Inferior parietal cortex (tissue), 1 donor: Measurements from ENCODE around the gene GIPC1.
"Not testable (repeated sequence)": the region's sequence is repeated elsewhere in the genome, so short reads cannot be mapped to it uniquely, and the experiment has no call there.

ENCODE experiments used
- DNase-seq: peaks from one replicate; pipeline ENCODE4 v3.0.0-alpha.2; 2016; ENCODE audit errors: extremely low spot score

The GIPC1 gene

DNA sequence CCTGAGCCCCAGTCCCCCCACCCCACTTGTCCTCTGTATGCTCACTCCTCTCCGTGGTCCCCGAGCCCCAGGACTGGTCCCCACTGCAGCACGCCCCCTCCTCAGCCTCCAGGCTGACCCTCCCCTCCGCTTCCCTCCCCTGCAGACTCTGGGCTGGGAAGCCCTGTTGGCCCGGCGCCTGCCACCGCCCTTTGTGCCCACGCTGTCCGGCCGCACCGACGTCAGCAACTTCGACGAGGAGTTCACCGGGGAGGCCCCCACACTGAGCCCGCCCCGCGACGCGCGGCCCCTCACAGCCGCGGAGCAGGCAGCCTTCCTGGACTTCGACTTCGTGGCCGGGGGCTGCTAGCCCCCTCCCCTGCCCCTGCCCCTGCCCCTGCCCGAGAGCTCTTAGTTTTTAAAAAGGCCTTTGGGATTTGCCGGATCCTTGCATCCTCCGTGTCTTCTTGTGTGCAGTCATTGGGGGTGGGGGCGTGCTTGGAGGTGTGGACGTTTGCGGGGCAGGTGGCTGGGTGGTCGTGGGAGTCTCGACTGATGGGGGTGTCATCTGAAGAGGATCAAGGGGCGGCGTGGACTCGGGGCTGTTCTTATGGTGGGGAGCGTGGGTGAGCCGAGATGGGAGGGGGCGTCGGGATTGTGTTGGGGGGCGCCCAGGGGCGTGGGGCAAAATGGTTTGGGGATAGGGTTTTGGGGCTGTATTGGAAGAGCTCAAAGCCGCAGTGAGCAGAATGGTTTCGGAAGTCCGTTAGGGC, 24.3 kb downstream of the GIPC1 start:
- no peak for DNase-seq

DNA sequence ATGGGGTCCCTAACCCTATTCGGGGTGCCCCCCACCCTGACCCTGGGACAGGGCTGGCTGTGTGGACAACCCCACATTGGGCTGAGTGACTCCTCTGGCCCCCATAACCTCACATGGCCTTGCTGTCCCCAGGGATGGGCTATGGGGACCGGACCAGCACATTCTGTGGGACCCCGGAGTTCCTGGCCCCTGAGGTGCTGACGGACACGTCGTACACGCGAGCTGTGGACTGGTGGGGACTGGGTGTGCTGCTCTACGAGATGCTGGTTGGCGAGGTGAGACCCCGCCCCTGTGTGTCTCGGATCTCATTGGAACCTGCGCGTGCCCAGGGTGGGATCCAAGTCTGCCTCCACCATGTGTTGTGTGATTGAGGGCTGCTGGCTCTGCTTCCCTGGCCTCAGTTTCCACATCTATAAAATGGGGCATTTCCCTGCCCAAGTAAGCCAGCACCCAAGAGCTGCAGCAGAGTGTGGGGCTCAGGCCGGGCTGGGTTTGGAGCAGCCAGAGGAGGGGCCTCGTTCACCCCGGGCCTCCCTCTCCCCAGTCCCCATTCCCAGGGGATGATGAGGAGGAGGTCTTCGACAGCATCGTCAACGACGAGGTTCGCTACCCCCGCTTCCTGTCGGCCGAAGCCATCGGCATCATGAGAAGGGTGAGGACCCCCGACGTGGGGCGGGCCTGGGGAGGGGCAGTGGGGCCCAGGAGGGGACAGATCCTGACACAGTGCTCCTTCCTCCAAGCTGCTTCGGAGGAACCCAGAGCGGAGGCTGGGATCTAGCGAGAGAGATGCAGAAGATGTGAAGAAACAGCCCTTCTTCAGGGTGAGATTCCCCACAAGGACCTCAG, 25.7 kb downstream of the GIPC1 start:
- no peak for DNase-seq

GRCh38 chr19:14467816-14468215, 28.1 kb downstream of the GIPC1 start:
- DNase-seq, result no peak

GRCh38 chr19:14467391-14467790, 28.5 kb downstream of the GIPC1 start:
- DNase-seq, result no peak

GRCh38 chr19:14463747-14464146, 32.2 kb downstream of the GIPC1 start:
- no peak for DNase-seq

DNA sequence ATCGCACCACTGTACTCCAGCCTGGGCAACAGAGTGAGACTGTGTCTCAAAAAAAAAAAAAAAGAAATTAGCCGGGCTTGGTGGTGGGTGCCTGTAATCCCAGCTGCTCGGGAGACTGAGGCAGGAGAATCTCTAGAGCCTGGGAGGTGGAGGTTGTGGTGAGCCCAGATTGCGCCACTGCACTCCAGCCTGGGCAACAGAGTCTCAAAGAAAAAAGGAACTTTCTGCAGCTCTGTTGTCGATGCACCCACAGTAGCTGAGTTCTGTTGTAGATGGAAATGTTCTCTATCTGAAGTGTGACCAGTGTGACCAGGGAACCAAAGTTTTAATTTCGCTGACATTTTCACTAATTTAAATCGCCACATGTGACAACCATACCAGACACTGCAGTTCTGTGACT, 33.5 kb downstream of the GIPC1 start:
- DNase-seq, result not testable (repeated sequence)

DNA sequence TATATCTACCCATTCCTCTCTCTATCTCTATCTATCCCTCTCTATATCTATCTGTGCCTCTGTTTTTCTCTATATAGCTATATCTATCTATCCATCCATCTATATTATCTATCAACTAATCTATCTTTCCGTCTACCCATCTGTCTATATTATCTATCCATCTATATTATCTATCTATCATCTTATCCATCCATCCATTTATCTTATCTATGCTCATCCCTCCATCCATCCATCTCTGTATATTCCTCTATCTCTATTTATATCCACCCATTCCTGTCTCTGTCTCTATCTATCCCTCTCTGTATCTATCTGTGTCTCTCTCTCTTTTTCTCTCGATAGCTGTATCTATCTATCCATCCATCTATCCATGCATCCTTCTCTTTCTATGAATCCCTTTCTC, 35.0 kb downstream of the GIPC1 start:
- DNase-seq, result no peak

- no peak for DNase-seq
Measured at GRCh38 chr19:14459703-14460102, 36.2 kb downstream of the GIPC1 start.

DNA sequence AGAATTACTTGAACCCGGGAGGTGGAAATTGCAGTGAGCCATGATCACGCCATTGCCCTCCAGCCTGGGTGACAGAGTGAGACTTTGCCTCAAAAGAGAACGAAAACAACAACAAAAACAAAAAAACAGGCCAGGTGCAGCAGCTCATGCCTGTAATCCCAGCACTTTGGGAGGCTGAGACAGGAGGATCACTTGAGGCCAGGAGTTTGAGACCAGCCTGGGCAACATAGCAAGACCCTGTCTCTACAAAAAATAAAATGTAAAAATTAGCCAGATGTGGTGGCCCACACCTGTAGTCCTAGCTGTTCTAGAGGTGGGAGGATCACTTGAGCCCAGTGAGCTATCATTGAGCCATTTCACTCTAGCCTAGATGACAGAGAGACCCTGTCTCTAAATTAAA, 43.6 kb downstream of the GIPC1 start:
- not testable (repeated sequence) for DNase-seq

GRCh38 chr19:14450876-14451275, 45.1 kb downstream of the GIPC1 start:
- DNase-seq, result no peak

DNA sequence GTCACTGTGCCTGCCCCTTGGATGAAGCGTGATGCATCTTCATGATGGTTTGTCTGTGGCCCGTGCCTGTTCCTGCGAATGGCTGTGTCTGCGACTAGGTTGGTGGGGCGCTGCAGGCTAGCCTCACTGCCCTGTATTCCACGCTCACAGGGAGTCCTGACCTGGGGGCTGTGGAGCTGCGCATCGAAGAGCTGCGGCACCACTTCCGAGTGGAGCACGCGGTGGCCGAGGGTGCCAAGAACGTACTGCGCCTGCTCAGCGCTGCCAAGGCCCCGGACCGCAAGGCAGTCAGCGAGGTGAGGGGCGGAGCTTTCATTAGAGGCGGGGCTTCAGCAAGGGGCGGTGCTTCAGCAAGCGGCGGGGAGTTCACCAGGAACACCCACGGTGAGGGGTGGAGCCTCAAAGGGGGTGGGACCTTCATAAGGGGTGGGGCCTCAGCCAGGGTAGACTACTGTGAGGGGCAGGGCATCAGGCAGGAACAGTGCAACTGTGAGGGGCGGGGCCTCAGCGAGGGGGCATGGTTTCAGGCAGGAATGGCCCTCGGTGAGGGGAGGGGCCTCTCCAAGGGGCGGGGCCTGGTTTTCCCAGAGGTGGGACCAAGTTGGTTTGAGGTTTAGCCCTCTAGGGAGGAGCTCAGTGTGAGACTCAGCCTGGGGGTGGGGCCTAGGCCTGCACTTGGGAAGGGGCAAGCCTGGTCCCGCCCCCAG, 45.6 kb downstream of the GIPC1 start:
- peak; percentile 17 for DNase-seq

DNA sequence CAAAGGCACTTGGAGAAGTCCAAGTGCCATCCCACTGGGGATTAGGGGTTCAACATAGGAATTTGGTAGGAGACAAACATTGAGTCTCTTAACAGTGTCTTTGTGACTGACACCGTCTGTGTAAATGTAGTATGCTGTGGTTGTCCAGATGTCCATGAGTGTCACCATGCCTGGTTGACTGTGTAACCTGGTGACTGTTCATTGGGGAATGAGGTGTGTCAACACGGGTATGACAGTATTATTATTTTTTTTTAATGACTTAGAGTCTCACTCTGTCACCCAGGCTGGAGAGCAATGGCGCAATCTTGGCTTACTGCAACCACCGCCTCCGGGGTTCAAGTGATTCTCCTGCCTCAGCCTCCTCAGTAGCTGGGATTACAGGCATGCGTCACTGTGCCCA, 46.6 kb downstream of the GIPC1 start:
- DNase-seq, result no peak

GRCh38 chr19:14446336-14447036, 49.4 kb downstream of the GIPC1 start:
- no peak for DNase-seq

GRCh38 chr19:14443632-14444216, 52.2 kb downstream of the GIPC1 start:
- no peak for DNase-seq

DNA sequence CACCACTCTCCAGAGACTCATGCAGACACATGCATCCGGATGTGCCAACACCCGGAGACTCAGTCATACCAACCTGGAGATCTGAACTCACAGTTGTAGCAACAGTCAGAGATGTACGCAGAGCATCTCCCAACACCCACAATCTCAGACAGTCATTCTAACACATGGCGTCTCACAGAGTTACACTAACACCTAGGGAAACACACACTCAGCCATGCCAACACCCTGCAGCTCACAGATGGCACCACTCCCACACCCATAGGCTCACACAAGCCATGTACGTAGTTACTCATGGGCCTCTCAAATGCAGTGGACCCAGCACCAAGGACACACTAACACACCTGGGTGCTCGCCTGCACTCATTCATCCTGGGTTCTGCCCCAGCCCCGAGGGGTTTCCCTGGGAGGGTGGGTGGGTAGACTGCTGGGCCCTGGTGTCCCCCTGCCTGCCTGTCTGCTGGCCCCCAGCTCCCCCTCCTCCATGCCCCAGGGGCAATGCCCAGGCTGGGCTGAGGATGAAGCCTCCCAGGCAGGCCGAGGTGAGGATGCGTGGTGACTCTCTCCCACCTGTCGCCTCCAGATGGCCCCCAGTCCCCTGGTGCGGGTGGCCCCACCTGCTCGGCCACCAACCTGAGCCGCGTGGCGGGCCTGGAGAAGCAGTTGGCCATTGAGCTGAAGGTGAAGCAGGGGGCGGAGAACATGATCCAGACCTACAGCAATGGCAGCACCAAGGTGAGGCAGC, 52.9 kb downstream of the GIPC1 start:
- DNase-seq, result peak; percentile 43

GRCh38 chr19:14441041-14441938, 54.6 kb downstream of the GIPC1 start:
- DNase-seq, result no peak

DNA sequence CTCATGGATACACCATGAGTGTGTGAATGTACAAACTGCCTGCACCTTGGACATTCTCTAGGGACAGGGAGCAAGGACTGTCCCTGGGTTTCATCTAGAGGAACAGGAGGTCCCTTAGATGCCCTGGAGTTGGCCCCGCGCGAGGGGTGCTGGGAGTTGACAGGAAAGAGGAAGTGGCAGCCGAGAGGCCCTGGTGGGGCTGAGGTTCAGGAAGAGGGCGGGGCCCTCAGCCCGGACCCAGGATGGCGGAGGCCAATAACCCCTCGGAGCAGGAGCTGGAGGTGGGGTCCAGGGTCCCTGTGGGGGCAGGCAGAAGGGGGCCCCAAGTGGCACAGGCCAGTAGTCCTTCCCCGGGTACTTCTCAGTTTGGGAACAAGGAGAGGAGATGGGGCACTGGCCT, 55.9 kb downstream of the GIPC1 start:
- DNase-seq, result no peak

DNA sequence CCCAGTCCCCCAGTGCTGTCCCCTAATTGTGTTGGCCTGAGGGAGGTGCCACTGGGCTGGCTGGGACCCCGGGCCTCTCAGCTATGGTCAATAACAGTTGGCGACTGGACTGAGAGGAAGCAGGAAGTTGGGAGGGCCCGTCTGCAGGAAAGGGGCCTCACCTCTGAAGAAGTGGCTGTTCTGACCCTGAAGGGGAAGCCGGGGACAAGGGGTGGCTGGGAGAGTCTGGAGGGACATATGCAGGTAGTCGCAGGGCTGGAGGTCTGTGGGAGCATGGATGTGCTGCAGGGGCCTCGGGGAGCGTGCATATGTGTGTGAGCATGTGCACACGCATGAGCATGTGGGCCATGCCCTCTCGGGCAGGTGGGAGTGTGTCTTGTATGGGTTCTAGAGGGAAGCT, 56.9 kb downstream of the GIPC1 start:
- no peak for DNase-seq

- DNase-seq, result no peak
Measured at GRCh38 chr19:14437578-14438140, 58.3 kb downstream of the GIPC1 start.
